Tibial nerve (tissue), 4 donors: Measurements from ENCODE around the gene SERPINB11. TPM values are rescaled to one million over a fixed set of nuclear protein-coding genes. Genes with fewer than 3 reads are reported as not detected.

Experiments used
- DNase-seq, 2 donors: peaks; one replicate each; pipeline ENCODE4 v3.0.0-alpha.2; 2019; ENCODE audit warnings: low spot score in 2 of 2
- H3K27ac ChIP-seq, 4 donors: fragments of 200-600 bp; sonication (generic) in 3 of 4; one replicate each; pipeline ENCODE4 v1.5.1; 2017 to 2019; ENCODE audit warnings: mild to moderate bottlenecking in 1 of 4
- H3K27me3 ChIP-seq, 2 donors: fragments of 200-600 bp; sonication (generic) in 1 of 2; one replicate each; pipeline versions ENCODE4 v1.5.1 to v1.6.0; 2017 to 2019
- H3K36me3 ChIP-seq, 3 donors: fragments of 200-600 bp; sonication (generic); one replicate each; pipeline ENCODE4 v1.5.1; 2018 to 2019
- H3K4me1 ChIP-seq, 4 donors: fragments of 200-600 bp; sonication (generic) in 3 of 4; one replicate each; pipeline ENCODE4 v1.5.1; 2017 to 2019
- H3K4me3 ChIP-seq, 4 donors: fragments of 200-600 bp; sonication (generic) in 3 of 4; one replicate each; pipeline ENCODE4 v1.5.1; 2017 to 2019; ENCODE audit warnings: mild to moderate bottlenecking in 1 of 4, moderate library complexity in 1 of 4
- H3K9me3 ChIP-seq, 4 donors: fragments of 200-600 bp; sonication (generic) in 3 of 4; one replicate each; pipeline ENCODE4 v1.5.1; 2017 to 2019
- EP300 ChIP-seq, 2 donors: sonication (generic); formaldehyde crosslinking; IDR thresholded peaks; one replicate each; pipeline ENCODE4 v1.6.1; 2017; ENCODE audit warnings: antibody characterized with exemption in 2 of 2, mild to moderate bottlenecking in 1 of 2
- POLR2A ChIP-seq, 2 donors: fragments of 450-650 bp; IDR thresholded peaks; one replicate each; pipeline ENCODE4 v1.6.1; 2017; ENCODE audit warnings: antibody characterized with exemption in 2 of 2, mild to moderate bottlenecking in 2 of 2, moderate library complexity in 2 of 2
- WGBS, 2 donors: methylation state at CpG; one replicate each; pipeline ENCODE4 v1.1.5; 2018; 5-methylcytosine and 5-hydroxymethylcytosine counted together
- total RNA-seq, 4 donors: library from RNA; depleted of rRNA; stranded (reverse); fragments of >200 nt; gene quantifications; one replicate each; pipeline ENCODE4 v1.1.0, GENCODE V29; 2016
- TF ChIP-seq, protein P1 (sequence below), 5 experiments: fragments of 200-600 bp in 3 of 5; fragments of 450-650 bp in 2 of 5; sonication (generic) in 3 of 5; IDR thresholded peaks; one replicate each; pipeline ENCODE4 v1.5.1; 2016 to 2019; ENCODE audit warnings: antibody characterized with exemption in 5 of 5, mild to moderate bottlenecking in 3 of 5, moderate library complexity in 2 of 5

SERPINB11 gene
- total RNA-seq, 4 donors from 2014 or later = not detected

DNA sequence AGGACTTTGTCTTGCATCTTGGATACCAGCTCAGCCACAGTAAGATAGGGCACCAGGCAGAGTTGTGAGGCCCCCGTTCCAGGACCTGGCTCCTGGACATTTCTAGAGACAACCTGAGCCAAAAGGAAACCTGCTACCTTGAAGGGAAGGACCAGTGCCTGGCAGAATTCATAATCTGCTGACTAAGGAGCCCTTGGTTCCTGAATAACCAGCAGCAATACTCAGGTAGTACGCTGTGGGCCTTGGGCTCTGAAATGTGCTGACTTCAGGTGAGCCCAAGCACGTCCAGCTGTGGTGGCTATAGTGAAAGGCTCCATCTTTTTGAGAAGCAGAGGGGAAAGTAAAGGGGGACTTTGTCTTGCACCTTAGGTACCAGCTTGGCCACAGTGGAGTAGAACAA, 28.5 kb downstream of the SERPINB11 start:
- H3K27me3 ChIP-seq = no peaks in the 10 kb centered on the region
- H3K36me3 ChIP-seq = no peaks in the 10 kb centered on the region
- no peaks in the 10 kb centered on the region for H3K4me1 ChIP-seq
- H3K4me3 ChIP-seq = no peak overlapping the region
- no peak overlapping the region for H3K27ac ChIP-seq
- WGBS, 2 donors = 67 to 76% methylated on average over 3 of the region's 3 CpGs
- no peaks in the 10 kb centered on the region for H3K9me3 ChIP-seq
- no peak for TF ChIP-seq EP300 (IDR thresholded peaks at IDR 0.05)
- DNase-seq = no peak

DNA sequence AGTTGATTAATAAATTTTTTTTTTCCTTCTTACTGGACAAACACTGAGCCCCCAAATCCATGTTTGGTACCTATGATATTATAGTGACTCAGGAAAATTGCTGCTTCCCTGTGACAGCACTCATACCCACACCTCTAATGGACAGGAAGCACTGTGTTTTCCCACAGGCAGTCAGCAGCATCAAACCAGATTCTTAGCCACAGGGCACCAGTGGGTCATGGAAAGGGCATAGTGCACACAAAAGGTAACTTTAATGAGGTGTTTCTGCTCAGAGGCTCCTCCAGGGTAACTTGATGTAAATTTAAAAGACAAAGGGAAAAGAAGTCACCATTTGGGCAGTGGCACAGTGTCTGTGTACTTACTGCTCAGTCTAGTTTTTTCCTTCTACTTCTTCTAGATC, 34.1 kb downstream of the SERPINB11 start:
- Histone ChIP-seq H3K36me3 (no peaks in the 10 kb centered on the region), H3K4me1 (no peaks in the 10 kb centered on the region), H3K27me3 (no peaks in the 10 kb centered on the region), H3K9me3 (no peaks in the 10 kb centered on the region), H3K4me3 (no peak overlapping the region), H3K27ac (no peak overlapping the region)
- TF ChIP-seq EP300 (IDR thresholded peaks at IDR 0.05) = no peak
- TF ChIP-seq, protein P1, sequence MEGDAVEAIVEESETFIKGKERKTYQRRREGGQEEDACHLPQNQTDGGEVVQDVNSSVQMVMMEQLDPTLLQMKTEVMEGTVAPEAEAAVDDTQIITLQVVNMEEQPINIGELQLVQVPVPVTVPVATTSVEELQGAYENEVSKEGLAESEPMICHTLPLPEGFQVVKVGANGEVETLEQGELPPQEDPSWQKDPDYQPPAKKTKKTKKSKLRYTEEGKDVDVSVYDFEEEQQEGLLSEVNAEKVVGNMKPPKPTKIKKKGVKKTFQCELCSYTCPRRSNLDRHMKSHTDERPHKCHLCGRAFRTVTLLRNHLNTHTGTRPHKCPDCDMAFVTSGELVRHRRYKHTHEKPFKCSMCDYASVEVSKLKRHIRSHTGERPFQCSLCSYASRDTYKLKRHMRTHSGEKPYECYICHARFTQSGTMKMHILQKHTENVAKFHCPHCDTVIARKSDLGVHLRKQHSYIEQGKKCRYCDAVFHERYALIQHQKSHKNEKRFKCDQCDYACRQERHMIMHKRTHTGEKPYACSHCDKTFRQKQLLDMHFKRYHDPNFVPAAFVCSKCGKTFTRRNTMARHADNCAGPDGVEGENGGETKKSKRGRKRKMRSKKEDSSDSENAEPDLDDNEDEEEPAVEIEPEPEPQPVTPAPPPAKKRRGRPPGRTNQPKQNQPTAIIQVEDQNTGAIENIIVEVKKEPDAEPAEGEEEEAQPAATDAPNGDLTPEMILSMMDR (IDR thresholded peaks at IDR 0.05) = no peak
- TF ChIP-seq POLR2A (IDR thresholded peaks at IDR 0.05) = no peak
- no peak for DNase-seq

- no peak for DNase-seq
- Histone ChIP-seq H3K4me3 (no peak overlapping the region), H3K36me3 (no peaks in the 10 kb centered on the region), H3K27me3 (no peaks in the 10 kb centered on the region), H3K27ac (no peak overlapping the region), H3K4me1 (no peaks in the 10 kb centered on the region), H3K9me3 (no peaks in the 10 kb centered on the region)
- TF ChIP-seq EP300 (IDR thresholded peaks at IDR 0.05) (no peak), POLR2A (IDR thresholded peaks at IDR 0.05) (no peak)
- TF ChIP-seq, protein P1 (IDR thresholded peaks at IDR 0.05) = no peak
- 53 to 71% methylated on average over 4 of the region's 4 CpGs for WGBS, 2 donors
Observed at GRCh38 chr18:63741769-63742168, 39.0 kb downstream of the SERPINB11 start.

DNA sequence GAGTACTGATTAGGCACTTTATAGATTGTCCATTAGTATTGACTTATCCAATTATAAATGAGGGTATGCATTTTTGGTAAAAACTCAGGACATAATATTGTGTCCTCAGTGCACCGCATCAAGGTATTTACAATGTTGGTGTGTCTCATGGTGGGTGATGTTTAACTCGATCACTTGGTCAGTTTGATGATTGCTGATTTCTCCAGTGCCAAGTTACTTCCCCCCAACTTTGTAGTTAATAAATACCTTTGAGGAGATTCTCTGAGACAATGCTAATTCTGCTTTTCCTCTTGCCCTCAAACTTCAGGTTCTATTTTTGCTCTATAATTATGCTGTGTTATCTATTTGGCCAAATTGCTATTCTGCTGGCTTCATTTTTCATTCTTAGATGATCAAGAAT, 44.2 kb downstream of the SERPINB11 start:
- H3K4me1 ChIP-seq = no peaks in the 10 kb centered on the region
- H3K9me3 ChIP-seq = peaks cover 0 to 6% (median 0%) of the 10 kb centered on the region in 4 donors
- no peak for DNase-seq
- H3K4me3 ChIP-seq = no peak overlapping the region
- H3K27ac ChIP-seq = no peak overlapping the region
- H3K36me3 ChIP-seq = no peaks in the 10 kb centered on the region
- 84 to 95% methylated on average over 2 of the region's 2 CpGs for WGBS, 2 donors
- H3K27me3 ChIP-seq = no peaks in the 10 kb centered on the region
- no peak for TF ChIP-seq EP300 (IDR thresholded peaks at IDR 0.05)
- TF ChIP-seq, protein P1 (IDR thresholded peaks at IDR 0.05) = no peak
- no peak for TF ChIP-seq POLR2A (IDR thresholded peaks at IDR 0.05)

- no peak overlapping the region for H3K4me3 ChIP-seq
- H3K27ac ChIP-seq = no peak overlapping the region
- peaks cover 0 to 6% (median 0%) of the 10 kb centered on the region in 4 donors for H3K9me3 ChIP-seq
- H3K36me3 ChIP-seq = no peaks in the 10 kb centered on the region
- no peak for DNase-seq
- no peaks in the 10 kb centered on the region for H3K27me3 ChIP-seq
- no peaks in the 10 kb centered on the region for H3K4me1 ChIP-seq
- WGBS, 2 donors = 72 to 79% methylated on average over 1 of the region's 1 CpG
- no peak for TF ChIP-seq EP300 (IDR thresholded peaks at IDR 0.05)
- TF ChIP-seq POLR2A (IDR thresholded peaks at IDR 0.05) = no peak
- TF ChIP-seq, protein P1 (IDR thresholded peaks at IDR 0.05) = no peak
Observed at GRCh38 chr18:63749489-63749888, 46.7 kb downstream of the SERPINB11 start.

DNA sequence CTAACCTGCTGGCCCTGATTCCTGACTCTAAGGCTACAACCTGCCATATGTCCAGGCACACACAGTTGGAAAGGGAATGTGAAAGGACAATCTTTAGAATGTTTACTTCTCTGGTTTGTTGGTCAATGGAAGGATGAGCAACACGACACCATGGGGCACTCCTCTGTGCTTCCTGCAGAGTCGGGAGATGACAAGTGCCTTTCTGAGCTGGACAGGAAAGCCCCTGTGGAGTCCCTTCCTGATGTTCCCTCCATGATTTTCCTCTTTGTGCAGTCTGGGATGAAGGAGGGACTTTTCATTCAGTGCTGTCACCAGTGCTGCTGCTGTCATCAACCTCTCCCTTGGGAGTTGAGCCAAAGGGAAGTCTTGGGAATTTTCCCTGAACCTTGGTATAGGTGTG, 49.9 kb downstream of the SERPINB11 start:
- Histone ChIP-seq H3K36me3 (no peaks in the 10 kb centered on the region), H3K27me3 (no peaks in the 10 kb centered on the region), H3K9me3 (peaks cover 0 to 6% (median 0%) of the 10 kb centered on the region in 4 donors), H3K27ac (no peak overlapping the region), H3K4me3 (no peak overlapping the region), H3K4me1 (no peaks in the 10 kb centered on the region)
- no peak for TF ChIP-seq EP300 (IDR thresholded peaks at IDR 0.05)
- TF ChIP-seq, protein P1 (IDR thresholded peaks at IDR 0.05) = no peak
- TF ChIP-seq POLR2A (IDR thresholded peaks at IDR 0.05) = no peak
- 73 to 81% methylated on average over 2 of the region's 2 CpGs for WGBS, 2 donors
- DNase-seq = no peak
